RWPE2 (cell line): ENCODE data around the gene NEU2.
"Not testable (repeated sequence)": the region's sequence is repeated elsewhere in the genome, so short reads cannot be mapped to it uniquely, and the experiment has no call there.

Experiments used
- ATAC-seq: fragments of 200-7000 bp; cut with Tn5 transposase; 3 replicates; pipeline ENCODE4 v1.9.1; 2021; ENCODE audit warnings: low read depth
- DNase-seq: peaks from one replicate; pipeline ENCODE4 v3.0.0-alpha.2; 2020; ENCODE audit warnings: low spot score
- H3K27ac ChIP-seq: fragments of 450-650 bp; 2 replicates; pipeline ENCODE4 v1.5.1; 2017; ENCODE audit warnings: mild to moderate bottlenecking; ENCODE audit not compliant: poor library complexity, severe bottlenecking
- H3K27me3 ChIP-seq: fragments of 250-450 bp; sonication (Bioruptor Pico); 2 replicates; pipeline ENCODE4 v1.5.1; 2021; ENCODE audit warnings: mild to moderate bottlenecking, moderate library complexity; ENCODE audit not compliant: insufficient read depth, poor library complexity, severe bottlenecking
- H3K36me3 ChIP-seq: fragments of 250-450 bp; sonication (Bioruptor Pico); 2 replicates; pipeline ENCODE4 v1.5.1; 2020; ENCODE audit warnings: low read depth, mild to moderate bottlenecking, moderate library complexity
- H3K4me1 ChIP-seq: fragments of 250-450 bp; sonication (Bioruptor Pico); 2 replicates; pipeline ENCODE4 v1.5.1; 2021; ENCODE audit warnings: mild to moderate bottlenecking, moderate library complexity; ENCODE audit not compliant: insufficient read depth, poor library complexity, severe bottlenecking
- H3K4me3 ChIP-seq: fragments of 250-450 bp; sonication (Bioruptor Pico); 2 replicates; pipeline ENCODE4 v1.5.1; 2021; ENCODE audit warnings: mild to moderate bottlenecking, moderate library complexity; ENCODE audit not compliant: severe bottlenecking
- H3K9me3 ChIP-seq: fragments of 250-450 bp; sonication (Bioruptor Pico); 2 replicates; pipeline ENCODE4 v1.5.1; 2021; ENCODE audit warnings: mild to moderate bottlenecking, moderate library complexity; ENCODE audit not compliant: severe bottlenecking
- CTCF ChIP-seq: fragments of 450-650 bp; IDR thresholded peaks from one replicate; pipeline ENCODE4 v1.5.1; 2017; ENCODE audit warnings: mild to moderate bottlenecking, moderate library complexity; ENCODE audit not compliant: poor library complexity, severe bottlenecking

NEU2 gene

GRCh38 chr2:233063269-233063975 lies 30.9 kb downstream of the NEU2 start:
- H3K4me3 ChIP-seq = no peak overlapping the region

GRCh38 chr2:233063976-233064411 lies 31.5 kb downstream of the NEU2 start:
- H3K4me1 ChIP-seq = peaks cover 5% of the 10 kb centered on the region
- H3K36me3 ChIP-seq = no peaks in the 10 kb centered on the region
- DNase-seq = no peak
- H3K27ac ChIP-seq = no peak overlapping the region
- no peak for ATAC-seq
- no peaks in the 10 kb centered on the region for H3K9me3 ChIP-seq
- no peaks in the 10 kb centered on the region for H3K27me3 ChIP-seq
- TF ChIP-seq CTCF = no peak
- no peak overlapping the region for H3K4me3 ChIP-seq

More at GRCh38 chr2:233063269-233063975, 30.9 kb downstream of the NEU2 start:
- H3K9me3 ChIP-seq = no peaks in the 10 kb centered on the region
- H3K36me3 ChIP-seq = no peaks in the 10 kb centered on the region
- H3K27me3 ChIP-seq = no peaks in the 10 kb centered on the region
- no peak overlapping the region for H3K27ac ChIP-seq
- TF ChIP-seq CTCF = no peak
- peaks cover 5% of the 10 kb centered on the region for H3K4me1 ChIP-seq
- DNase-seq (no peak), ATAC-seq (no peak)

GRCh38 chr2:233064530-233065199 lies 32.2 kb downstream of the NEU2 start:
- H3K4me3 ChIP-seq = no peak overlapping the region
- no peak overlapping the region for H3K27ac ChIP-seq
- H3K9me3 ChIP-seq = no peaks in the 10 kb centered on the region
- ATAC-seq (no peak), DNase-seq (no peak)
- TF ChIP-seq CTCF = no peak
- H3K27me3 ChIP-seq = no peaks in the 10 kb centered on the region
- peaks cover 5% of the 10 kb centered on the region for H3K4me1 ChIP-seq
- no peaks in the 10 kb centered on the region for H3K36me3 ChIP-seq

GRCh38 chr2:233065200-233065589 lies 32.7 kb downstream of the NEU2 start:
- not testable (repeated sequence) for H3K27me3 ChIP-seq, H3K9me3 ChIP-seq, ATAC-seq, H3K4me3 ChIP-seq, H3K4me1 ChIP-seq, H3K27ac ChIP-seq, DNase-seq, H3K36me3 ChIP-seq

GRCh38 chr2:233065954-233066470 lies 33.5 kb downstream of the NEU2 start:
- DNase-seq (no peak), ATAC-seq (no peak)
- no peak overlapping the region for H3K4me3 ChIP-seq
- H3K36me3 ChIP-seq = no peaks in the 10 kb centered on the region
- no peak for TF ChIP-seq CTCF
- H3K27ac ChIP-seq = no peak overlapping the region
- H3K9me3 ChIP-seq = no peaks in the 10 kb centered on the region
- no peaks in the 10 kb centered on the region for H3K27me3 ChIP-seq
- peaks cover 5% of the 10 kb centered on the region for H3K4me1 ChIP-seq
